ENCODE measurements around the gene FARS2.

Gene FARS2

GRCh38 chr6:5365436-5366195 is 104.3 kb downstream of the FARS2 start:
- in situ Hi-C loops (cut with MboI; ENCODE audit: low sequenced_read_pairs): no loop called here

GRCh38 chr6:5366941-5367340 is 105.6 kb downstream of the FARS2 start:
- in situ Hi-C loops (cut with MboI; ENCODE audit: low sequenced_read_pairs): no loop called here

GRCh38 chr6:5367510-5367909 is 106.2 kb downstream of the FARS2 start:
- in situ Hi-C loops (cut with MboI; ENCODE audit: low sequenced_read_pairs): no loop called here

- in situ Hi-C loops (cut with MboI; ENCODE audit: low sequenced_read_pairs): no loop called here
These were observed 112.1 kb downstream of the FARS2 start for GRCh38 chr6:5373430-5373829.

- in situ Hi-C loops (cut with MboI; ENCODE audit: low sequenced_read_pairs): no loop called here
These were observed 117.0 kb downstream of the FARS2 start for GRCh38 chr6:5378331-5378730.

- in situ Hi-C loops (cut with MboI; ENCODE audit: low sequenced_read_pairs): loop anchor here (10.0 kb wide), 1 partner anchor 165 kb away; no protein-coding TSS in a partner anchor
These were observed 118.4 kb downstream of the FARS2 start for GRCh38 chr6:5379647-5380242.

- in situ Hi-C loops (cut with MboI; ENCODE audit: low sequenced_read_pairs): loop anchor here (10.0 kb wide), 1 partner anchor 169 kb away; no protein-coding TSS in a partner anchor
These were observed 122.5 kb downstream of the FARS2 start for GRCh38 chr6:5383856-5384255.

- in situ Hi-C loops (cut with MboI; ENCODE audit: low sequenced_read_pairs): loop anchor here (10.0 kb wide), 1 partner anchor 169 kb away; no protein-coding TSS in a partner anchor
These were observed 123.0 kb downstream of the FARS2 start for GRCh38 chr6:5384276-5384675.

- in situ Hi-C loops (cut with MboI; ENCODE audit: low sequenced_read_pairs): loop anchor here (10.0 kb wide), 1 partner anchor 174 kb away; no protein-coding TSS in a partner anchor
These were observed 127.0 kb downstream of the FARS2 start for GRCh38 chr6:5388326-5388725.

GRCh38 chr6:5389086-5389745 is 127.9 kb downstream of the FARS2 start:
- in situ Hi-C loops (cut with MboI; ENCODE audit: low sequenced_read_pairs): loop anchor here (10.0 kb wide), 1 partner anchor 174 kb away; no protein-coding TSS in a partner anchor

- in situ Hi-C loops (cut with MboI; ENCODE audit: low sequenced_read_pairs): no loop called here
These were observed 128.9 kb downstream of the FARS2 start for GRCh38 chr6:5390177-5390576.

GRCh38 chr6:5394280-5394679 is 133.0 kb downstream of the FARS2 start:
- in situ Hi-C loops (cut with MboI; ENCODE audit: low sequenced_read_pairs): no loop called here

- in situ Hi-C loops (cut with MboI; ENCODE audit: low sequenced_read_pairs): no loop called here
These were observed 134.4 kb downstream of the FARS2 start for GRCh38 chr6:5395719-5396118.

GRCh38 chr6:5398530-5398929 is 137.2 kb downstream of the FARS2 start:
- in situ Hi-C loops (cut with MboI; ENCODE audit: low sequenced_read_pairs): no loop called here

- in situ Hi-C loops (cut with MboI; ENCODE audit: low sequenced_read_pairs): no loop called here
These were observed 138.1 kb downstream of the FARS2 start for GRCh38 chr6:5399391-5399790.

- in situ Hi-C loops (cut with MboI; ENCODE audit: low sequenced_read_pairs): no loop called here
These were observed 140.8 kb downstream of the FARS2 start for GRCh38 chr6:5401845-5402738.

GRCh38 chr6:5403076-5403475 is 141.8 kb downstream of the FARS2 start:
- in situ Hi-C loops (cut with MboI; ENCODE audit: low sequenced_read_pairs): no loop called here

- in situ Hi-C loops (cut with MboI; ENCODE audit: low sequenced_read_pairs): no loop called here
These were observed 142.3 kb downstream of the FARS2 start for GRCh38 chr6:5403609-5404008.

GRCh38 chr6:5405976-5406375 is 144.7 kb downstream of the FARS2 start:
- in situ Hi-C loops (cut with MboI; ENCODE audit: low sequenced_read_pairs): no loop called here

GRCh38 chr6:5411414-5411813 is 150.1 kb downstream of the FARS2 start:
- in situ Hi-C loops (cut with MboI; ENCODE audit: low sequenced_read_pairs): no loop called here

GRCh38 chr6:5412017-5412416 is 150.7 kb downstream of the FARS2 start:
- in situ Hi-C loops (cut with MboI; ENCODE audit: low sequenced_read_pairs): no loop called here

All from HL-60/S4 treated with phorbol 12-myristate 13-acetate at 8.2 ng/mL for 4 days and 3 days (cell line).